OCI-LY3 (cell line): Measurements from ENCODE around the gene SH3PXD2A.

Source experiments
- CTCF ChIP-seq: fragments of 200-600, 300-600 bp; sonication (generic); IDR thresholded peaks from 2 replicates; pipeline ENCODE4 v1.5.1; 2014; ENCODE audit warnings: antibody characterized with exemption, low read length, low read depth
- EZH2phosphoT487 ChIP-seq: fragments of 200-600 bp; shearing (Covaris generic); IDR thresholded peaks from 2 replicates; pipeline ENCODE4 v1.6.1; 2018; ENCODE audit warnings: antibody characterized with exemption, mixed run types, low read depth

GRCh38 chr10:103556383-103557007 is 298.9 kb downstream of the SH3PXD2A start:
- TF ChIP-seq CTCF (no peak), EZH2phosphoT487 (no peak)
